ENCODE measurements around the gene DTNBP1.

The DTNBP1 gene

DNA sequence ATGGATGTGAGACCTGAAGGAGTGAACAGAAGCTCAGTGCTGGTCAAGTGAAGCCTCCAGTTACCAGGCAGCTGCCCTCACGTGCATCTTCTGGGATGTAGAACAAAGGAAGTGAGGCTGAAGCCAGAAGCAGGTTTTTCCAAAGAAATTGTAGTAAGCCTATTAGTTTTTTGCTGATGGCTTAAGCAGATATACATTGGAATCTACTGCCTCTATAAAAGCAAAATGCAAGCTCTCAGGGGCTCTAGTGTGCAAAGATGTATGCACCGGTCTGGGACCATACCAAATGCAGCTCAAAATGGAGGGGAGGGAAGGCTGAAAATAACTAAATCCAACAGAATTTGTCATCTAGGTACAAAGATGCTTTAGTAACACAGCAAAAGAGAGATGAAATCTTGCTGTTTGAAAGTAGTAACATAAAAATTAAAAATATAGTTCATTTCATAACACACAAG, 77.0 kb downstream of the DTNBP1 start:
- no peak for DNase-seq

DNA sequence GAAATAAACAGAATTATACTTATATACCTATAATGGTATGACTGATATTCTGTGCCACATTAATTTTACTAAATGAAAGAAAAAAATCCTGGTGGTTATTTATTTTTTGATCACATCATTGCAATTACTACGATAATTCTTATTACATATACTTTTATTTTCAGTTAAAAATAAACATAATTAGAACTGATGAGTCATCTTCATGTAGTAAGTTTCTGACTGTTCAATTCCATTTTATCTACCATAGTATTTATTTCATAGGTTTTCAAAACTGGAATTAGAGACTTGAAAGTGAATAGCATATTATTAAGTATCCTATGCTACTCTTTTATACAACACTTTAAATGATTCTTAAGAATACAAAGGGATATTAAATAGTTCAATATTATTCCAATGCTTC, 80.3 kb downstream of the DTNBP1 start:
- DNase-seq: no peak

DNA sequence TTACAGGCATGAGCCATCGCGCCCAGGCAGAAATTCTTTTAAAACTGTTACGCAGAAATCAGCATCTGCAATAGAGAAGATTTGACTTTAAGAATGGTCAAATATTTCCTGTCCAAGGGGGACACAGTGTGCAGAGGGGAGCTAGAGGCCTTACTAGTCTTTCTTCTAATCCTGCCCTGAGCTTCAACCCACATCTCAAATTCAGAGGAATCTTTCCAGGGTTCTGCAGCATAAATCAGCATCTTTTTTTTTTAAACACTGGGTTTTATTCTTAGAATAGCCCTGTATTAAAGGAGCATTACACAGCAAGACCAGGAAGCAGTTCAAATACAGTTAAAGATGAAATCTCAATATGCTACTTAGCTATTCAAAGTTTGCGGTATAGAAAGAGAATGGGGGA, 81.1 kb downstream of the DTNBP1 start:
- no peak for DNase-seq

DNA sequence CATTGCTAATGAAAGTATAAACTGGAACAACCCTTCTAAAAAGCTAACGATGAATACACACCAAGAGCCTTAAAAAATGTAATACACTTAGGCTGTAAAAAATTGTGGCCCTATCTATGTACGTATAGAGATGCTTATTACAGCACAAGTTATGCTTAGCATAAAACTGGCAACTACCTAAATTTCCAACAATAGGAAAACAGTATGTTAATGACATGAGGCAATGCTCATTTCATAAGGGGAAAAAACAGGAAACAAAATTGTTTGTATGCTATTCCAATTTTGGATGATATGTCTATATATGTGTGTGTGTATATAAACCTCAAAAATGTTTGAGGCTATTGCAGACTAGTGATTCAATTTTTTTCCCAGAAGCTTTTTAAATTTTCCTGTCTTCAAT, 82.5 kb downstream of the DTNBP1 start:
- DNase-seq: no peak

DNA sequence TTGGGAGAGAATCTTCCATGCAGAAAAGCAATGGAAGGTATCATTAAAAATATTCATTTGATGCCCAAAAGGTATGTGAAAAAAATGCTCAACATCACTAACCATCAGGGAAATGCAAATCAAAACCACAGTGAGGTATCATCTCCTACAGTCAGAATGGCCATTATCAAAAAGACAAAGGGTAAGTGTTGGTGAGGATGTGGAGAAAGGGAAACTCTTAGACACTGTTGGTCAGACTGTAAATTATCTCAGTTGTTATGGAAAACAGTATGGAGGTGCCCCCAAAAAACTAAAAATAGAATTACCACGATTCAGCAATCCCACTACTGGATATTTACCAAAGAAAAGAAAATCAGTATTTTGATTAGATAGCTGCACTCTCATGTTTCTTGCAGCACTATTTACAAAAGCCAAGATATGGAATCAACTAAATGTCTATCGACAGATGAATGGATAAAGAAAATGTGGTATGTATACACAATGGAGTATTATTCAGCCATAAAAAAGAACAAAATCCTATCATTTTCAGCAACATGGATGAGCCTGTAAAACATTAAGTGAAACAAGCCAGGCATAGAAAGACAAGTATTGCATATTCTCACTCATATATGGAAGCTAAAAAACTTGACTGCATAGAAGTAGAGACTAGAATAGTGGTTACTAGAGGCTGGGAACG, 84.0 kb downstream of the DTNBP1 start:
- no peak for DNase-seq

DNA sequence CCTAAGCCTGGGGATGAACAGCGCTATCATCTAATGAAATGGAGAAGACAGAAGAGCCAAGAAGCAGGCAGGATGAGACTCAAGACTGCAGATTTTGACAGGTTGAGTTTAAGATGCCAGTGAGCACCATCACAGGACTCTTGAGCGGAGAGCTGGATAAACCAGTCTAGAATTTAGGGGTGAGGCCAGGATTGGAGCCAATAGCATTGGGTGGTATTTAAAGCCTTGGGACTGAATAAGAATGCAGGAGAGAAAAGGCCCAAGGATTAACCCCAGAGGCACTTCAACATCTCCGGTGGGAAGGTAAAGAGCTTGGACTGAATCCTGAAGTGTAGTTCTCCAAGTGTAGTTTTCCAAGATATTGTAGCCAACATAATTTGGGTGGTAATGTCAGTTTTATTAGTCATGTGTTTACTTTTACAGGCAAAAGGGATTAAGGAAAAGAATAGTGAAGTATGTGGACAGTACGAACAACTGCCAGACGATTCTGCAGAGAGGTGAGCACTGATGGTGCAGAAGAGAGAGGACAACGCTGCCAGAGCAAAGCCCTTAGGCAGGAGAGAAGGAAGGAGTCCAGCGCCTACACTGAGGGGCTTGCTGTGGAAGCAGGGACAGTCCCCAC, 85.2 kb downstream of the DTNBP1 start:
- no peak for DNase-seq

DNA sequence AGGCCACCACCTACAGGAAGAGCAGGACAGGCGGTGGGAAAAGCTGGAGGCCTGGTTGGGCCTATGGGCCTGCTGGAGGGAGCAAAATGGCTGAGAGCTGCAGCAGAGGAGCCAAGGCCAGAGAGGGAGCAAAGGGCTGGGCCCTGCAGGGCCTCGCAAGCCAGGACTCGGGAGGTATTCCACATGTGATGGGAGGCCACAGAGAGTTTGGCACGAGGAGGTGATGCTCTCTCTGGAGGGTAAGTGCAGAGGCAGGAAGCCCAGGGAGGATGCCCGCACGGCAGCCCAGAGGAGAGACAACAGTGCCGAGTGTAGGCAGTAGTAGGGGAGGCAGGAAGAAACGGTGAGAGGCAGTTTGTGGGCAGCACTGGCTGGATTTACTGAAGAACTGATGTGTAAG, 85.7 kb downstream of the DTNBP1 start:
- DNase-seq: no peak

DNA sequence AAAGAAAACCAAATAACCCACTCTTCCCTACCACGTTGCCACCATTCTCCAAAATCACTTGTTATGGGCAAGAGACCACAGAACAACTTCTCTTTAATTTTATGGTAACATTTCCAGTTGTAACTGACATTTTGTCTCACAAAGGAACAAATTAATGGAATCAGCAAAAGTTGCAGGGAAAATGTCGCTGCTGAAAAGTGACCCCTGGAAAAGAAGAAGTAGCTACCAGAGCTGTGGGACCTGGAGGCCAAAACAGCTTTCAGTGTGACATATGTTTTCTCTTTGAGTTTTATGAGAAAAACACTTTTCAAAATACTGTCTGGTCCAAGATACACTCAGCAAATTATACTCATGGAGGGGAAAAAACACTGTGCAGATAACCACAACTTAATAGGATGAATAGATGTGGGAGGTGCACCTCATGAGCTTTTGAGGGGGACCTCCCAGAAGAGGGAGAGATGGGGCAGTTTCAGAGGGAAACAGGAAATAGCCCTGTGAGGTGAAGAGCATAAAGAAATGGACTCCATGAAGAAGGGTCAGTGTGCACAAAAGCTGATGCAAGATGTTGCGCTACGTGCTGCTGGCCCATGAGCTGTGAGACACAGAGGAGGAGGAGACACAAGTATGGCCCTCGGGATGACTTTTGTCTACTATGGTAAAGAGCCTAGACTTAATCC, 87.3 kb downstream of the DTNBP1 start:
- DNase-seq: no peak

DNA sequence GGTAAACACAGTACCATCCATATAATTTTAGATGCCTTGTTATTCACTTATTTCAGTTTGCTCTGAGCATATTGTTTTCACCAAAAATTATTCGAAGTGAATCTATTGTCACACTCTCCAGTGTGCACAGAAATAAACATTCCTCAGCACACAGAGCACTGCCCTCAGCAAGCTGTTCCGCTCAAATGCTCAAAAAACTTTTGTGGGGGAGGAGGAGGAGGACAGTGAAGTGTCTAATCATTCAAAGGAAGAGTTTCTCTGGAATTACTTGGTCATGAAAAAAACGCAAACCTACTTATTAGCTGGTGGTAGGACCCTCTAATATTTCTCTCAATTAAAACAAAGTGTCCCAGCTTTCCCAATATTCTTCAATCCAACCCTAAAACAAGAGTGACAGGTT, 88.3 kb downstream of the DTNBP1 start:
- DNase-seq: no peak

DNA sequence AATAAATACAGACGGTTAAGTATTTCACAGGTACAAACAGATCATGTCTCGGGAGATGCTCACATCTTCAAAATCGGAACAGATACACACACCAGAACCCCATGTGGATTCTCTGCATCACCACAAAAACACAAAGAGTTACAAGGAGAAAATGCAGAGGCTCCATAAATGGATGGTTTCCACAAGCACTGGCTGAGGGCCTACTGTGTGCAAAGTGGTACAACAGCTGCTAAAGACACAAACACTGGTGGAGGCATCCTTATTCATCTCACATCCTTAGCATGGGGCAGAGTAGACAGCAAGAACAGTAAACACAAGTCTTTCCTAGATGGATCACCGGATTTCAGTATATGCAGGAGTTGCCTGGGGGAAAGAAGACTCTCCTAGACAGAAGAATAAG, 88.8 kb downstream of the DTNBP1 start:
- no peak for DNase-seq

DNA sequence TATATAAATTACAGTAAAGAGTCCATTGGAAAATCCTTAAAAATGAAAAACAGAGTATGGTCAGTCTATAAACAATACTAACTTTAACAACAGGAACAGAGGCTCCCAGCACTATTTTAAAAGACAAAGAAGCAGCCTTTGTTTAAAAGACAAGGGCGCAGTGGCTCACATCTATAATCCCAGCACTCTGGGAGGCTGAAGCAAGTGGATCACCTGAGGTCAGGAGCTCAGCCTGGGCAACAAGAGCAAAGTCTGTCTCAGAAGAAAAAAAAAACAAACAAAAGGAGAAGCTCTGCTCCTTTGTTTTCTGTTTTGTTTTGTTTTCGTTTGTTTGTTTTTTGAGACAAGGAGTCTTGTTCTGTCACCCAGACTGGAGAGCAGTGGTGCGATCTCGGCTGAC, 89.4 kb downstream of the DTNBP1 start:
- no peak for DNase-seq

DNA sequence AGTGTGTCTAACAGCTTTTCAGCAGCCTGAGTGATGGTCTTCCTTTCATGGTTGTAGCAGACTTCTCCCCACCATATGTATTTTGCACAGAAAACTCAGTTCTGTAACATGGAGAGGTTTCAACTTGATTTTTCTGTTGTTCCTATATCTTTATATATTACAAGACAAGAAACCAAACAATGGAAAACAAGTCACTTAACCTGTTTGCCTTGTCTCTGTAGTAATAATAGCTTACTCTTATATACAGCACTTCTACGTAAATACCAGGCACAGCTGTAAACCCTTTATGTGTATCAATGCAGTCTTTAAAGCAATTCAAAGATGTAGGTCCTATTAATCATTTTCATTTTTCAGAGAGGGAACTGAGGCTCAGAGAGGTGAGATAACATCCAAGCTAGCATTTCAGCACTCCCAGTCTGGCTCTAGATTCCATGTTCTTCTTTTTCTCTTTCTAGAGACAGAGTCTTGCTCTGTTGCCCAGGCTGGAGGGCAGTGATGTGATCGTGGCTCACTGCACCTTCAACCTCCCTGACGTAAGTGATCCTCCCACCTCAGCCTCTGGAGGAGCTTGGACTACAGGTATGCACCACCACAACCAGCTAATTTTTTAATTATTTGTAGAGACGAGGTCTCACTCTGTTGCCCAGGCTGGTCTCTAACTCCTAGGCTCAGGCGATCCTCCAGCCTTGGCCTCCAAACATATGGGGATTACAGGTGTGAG, 90.4 kb downstream of the DTNBP1 start:
- no peak for DNase-seq

DNA sequence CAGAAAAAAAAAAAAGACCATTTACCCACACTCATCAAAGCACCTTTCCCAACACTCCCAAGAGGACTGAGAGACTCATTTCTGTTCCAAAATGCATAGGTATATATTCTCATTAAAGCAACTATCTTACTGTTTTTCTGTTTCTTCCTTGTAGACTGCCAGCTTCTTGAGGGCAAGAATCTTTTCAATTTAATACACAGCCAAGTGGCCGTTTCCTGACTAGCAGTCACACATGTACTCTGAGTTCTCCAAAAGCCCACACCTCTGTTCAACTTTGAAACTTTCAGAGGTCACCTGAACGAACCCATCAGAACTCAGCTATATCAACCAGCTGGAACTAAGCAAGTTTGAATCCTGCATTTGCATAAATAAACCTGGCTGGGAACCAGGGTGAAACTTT, 92.7 kb downstream of the DTNBP1 start:
- DNase-seq: no peak

DNA sequence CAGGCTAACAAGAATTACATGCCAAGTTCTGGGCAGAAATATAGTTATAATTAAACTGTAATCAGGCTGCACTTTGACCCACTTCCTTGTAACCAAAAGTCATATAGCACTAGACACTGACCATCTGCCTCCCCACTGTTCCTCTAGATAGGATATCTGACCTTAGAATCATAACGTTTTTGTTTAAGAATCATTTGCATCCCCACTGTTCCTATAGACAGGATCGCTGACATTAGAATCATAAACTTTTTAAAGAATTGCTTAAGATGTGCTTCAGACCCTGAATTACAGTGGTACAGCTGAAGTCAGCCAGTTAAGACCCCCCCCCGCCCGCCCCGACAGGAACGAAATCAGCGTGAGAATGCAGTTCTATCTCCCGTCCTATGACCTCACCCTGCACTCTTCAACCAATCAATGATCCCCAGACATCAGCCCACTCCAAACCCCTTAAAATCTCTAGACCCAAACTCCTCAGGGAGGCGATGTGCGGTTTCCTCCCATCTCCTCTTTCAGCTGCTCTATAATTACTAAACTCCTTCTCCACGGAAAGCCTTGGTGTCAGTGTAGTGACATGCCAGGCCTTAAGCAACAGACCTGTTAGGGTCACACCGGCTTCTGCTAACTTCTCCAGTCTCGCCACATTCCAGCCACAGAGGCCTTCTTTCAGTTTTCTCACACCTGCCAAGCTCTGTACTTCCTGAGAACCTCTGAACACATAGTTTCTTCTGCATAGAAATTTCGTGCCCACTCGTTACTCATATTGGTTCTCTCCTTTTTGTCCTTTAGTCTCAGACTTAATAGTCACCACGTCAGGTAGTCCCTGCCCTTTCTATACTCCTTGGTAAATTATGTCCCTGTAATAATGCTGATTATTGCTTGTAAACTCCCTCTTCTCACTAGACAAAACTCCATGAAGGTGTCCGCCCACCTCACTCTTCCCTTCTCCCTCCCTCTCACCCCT, 93.5 kb downstream of the DTNBP1 start:
- no peak for DNase-seq

DNA sequence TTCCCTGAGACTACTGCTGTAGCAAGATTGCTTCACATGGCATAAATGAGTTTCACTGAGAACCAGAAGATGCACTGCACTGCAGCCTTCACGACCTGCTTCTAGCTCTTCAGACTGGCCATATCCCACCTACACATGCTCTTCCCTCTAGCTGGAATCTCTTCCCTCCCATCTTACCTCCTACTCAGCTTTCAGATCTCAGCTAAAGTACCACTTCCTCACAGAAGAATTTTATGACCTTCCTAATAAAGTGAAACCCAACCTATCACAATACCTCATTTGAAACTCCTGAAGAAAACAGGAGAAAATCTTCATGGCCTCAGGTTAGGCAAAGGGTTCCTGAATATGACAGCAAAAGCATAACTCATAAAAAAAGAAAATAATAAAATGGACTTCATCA, 99.9 kb downstream of the DTNBP1 start:
- no peak for DNase-seq

DNA sequence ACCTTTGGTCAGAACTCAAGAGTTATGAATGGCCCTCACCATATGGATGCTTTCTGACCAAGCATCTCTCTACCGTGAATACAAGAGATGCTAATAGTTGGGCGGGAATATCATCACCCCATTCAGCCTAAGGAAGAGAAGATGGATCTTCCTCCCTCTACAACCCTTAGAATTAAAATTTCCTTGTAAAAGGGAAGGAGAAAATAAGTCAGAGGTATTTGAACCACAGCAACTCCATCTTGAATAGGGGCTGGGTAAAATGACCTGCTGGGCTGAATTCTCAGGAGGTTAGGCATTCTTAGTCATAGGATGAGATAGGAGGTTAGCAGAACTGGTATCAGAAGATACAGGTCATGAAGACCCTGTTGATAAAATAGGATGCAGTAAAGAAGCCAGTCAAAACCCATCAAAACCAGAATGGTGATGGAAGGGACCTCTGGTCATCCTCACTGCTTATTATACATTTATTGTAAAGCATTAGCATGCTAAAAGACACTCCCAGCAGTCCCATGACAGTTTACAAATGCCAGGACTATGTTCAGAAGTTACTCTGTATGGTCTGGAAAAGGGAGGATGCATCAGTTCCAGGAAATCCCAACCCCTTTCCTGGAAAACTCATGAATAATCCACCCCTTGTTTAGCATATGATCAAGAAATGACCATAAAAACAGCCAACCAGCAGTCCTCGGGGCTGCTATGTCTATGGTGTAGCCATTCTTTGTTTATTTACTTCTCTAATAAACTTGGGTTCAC, 101.2 kb downstream of the DTNBP1 start:
- no peak for DNase-seq

DNA sequence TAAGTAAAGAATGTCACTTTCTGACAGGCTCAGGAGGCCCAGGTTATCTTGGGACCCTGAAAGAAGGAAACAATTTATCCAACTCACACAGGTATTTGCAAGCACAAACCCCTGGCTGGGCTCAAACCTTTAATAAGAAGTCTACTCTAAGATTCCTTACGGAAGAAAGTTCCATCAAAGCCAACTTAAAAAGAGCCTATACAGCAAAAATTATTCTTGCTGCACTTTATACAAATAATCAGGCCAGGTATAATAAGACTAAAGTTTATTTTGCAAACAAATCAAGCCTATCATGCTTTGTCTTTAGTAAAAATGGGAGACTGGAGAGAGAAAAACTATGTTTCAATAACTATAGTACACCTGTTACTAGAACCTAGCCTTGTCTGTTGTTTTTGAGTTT, 102.1 kb downstream of the DTNBP1 start:
- DNase-seq: no peak

DNA sequence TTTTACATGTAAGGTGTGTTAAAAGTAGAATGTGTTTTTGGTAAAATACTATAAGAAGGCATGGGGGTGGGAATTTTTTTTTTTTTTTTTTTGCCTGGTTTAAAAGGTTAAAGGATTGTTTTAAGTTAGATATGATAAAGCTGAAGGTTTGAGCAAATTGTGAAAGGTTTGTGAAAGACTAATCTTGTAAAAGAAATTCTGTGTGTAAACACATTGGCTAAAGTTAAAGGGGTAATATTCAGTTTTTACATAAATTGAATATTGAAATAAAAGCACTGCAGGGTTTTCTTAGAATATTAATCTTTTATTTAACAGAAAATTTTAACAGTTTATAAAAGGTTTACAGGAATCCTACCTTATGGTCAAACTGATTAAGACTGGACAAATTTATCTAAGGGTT, 105.7 kb downstream of the DTNBP1 start:
- DNase-seq: no peak

DNA sequence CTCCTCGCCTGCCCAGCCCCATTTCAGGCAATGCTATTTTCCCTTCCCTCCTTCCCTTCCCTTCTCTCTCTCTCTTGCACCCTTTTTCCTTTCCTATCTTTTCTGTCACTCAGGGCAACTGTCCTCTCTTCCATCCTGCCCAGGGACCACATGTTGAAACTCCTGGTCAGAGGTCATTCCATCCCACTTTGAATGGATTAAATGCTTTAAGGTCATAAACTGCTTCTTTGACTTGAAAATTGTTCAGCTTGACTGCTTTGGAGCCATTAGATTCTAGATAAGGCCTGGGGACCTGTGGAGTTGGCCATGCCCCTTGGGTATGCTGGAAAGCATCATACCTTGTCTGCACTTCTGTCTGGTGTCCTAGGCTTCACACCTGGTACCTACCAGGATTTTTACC, 106.1 kb downstream of the DTNBP1 start:
- DNase-seq: no peak

DNA sequence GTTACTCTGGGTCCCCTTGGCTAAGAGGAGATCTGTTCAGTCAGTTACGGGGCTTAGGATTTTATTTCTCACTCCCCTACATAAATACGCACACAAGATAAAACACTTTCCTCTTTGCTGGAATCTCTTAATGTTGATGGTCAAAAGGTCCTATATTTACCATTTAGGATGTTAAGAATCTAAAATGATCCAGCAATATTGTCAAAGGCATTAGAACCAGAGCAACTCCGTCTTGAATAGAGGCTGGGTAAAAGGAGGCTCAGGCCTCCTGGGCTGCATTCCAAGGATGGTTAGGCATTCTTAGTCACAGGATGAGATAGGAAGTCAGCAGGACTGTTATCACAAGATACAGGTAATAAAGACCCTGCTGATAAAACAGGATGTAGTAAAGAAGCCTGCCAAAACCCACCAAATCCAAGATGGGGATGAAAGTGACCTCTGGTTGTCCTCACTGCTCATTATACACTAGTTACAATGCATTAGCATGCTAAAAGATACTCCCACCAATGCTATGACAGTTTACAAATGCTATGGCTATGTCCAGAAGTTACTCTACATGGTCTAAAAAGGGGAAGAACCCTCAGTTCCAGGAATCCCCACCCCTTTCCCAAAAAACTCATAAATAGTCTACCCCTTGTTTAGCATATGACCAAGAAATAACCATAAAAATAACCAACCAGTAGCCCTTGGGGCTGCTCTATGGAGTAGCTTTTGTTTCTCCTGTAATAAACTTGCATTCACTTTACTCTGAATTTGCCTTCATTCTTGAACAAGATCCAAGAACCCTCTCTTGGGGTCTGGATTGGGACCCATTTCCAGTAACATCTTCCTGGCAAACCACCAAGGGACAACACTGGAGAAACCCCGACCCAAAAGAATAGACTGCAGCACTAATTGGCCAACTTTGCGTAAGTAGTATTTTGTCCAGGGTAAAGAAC, 107.5 kb downstream of the DTNBP1 start:
- DNase-seq: no peak

DNA sequence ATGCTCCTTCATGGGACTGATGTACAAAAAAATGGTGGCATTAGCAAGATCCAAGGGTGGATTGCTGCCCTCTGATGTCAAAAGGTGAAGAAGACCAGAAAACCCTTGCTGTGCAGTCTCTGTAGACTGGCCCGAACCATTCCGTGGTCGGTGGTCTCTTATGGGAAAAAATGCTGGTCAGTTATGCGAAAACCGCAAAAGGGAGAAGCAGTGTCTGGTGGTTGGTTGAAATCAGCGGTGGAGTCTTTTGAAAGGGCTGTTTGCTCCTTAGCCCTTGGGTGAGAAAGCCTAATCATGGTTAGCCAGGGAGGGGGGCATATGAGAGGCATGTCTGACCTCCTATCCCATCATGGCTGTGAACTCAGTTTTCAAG, 108.1 kb downstream of the DTNBP1 start:
- no peak for DNase-seq
